Stromal cell of bone marrow (primary cell): ENCODE results near the gene MZT2A.
"Not testable (repeated sequence)": the region's sequence is repeated elsewhere in the genome, so short reads cannot be mapped to it uniquely, and the experiment has no call there.

Source experiments
- DNase-seq: peaks from one replicate; pipeline ENCODE4 v3.0.0-alpha.2; 2012; ENCODE audit warnings: low read depth

The MZT2A gene

GRCh38 chr2:131492015-131492417 lies at the start of gene MZT2A:
Gene MZT2A, minus strand, starts transcription at chr2:131492397. Its CDS starts 21 bp downstream, at chr2:131492376.
- not testable (repeated sequence) for DNase-seq

- not testable (repeated sequence) for DNase-seq
Measured at GRCh38 chr2:131538856-131539255, 46.7 kb upstream of the MZT2A start.

- DNase-seq, result not testable (repeated sequence)
Measured at GRCh38 chr2:131536841-131537240, 44.6 kb upstream of the MZT2A start.

- DNase-seq, result not testable (repeated sequence)
Measured at GRCh38 chr2:131535951-131536826, 44.0 kb upstream of the MZT2A start.

- DNase-seq, result no peak
Measured at GRCh38 chr2:131535526-131535925, 43.3 kb upstream of the MZT2A start.

- DNase-seq, result not testable (repeated sequence)
Measured at GRCh38 chr2:131534965-131535364, 42.8 kb upstream of the MZT2A start.

- not testable (repeated sequence) for DNase-seq
Measured at GRCh38 chr2:131534317-131534672, 42.1 kb upstream of the MZT2A start.

GRCh38 chr2:131533609-131534316 lies 41.6 kb upstream of the MZT2A start:
- DNase-seq, result not testable (repeated sequence)

- not testable (repeated sequence) for DNase-seq
Measured at GRCh38 chr2:131532723-131533608, 40.8 kb upstream of the MZT2A start.

GRCh38 chr2:131531547-131532185 lies 39.5 kb upstream of the MZT2A start:
- DNase-seq, result not testable (repeated sequence)

- not testable (repeated sequence) for DNase-seq
Measured at GRCh38 chr2:131530626-131531344, 38.6 kb upstream of the MZT2A start.

GRCh38 chr2:131529864-131530445 lies 37.8 kb upstream of the MZT2A start:
- not testable (repeated sequence) for DNase-seq

- not testable (repeated sequence) for DNase-seq
Measured at GRCh38 chr2:131528981-131529863, 37.0 kb upstream of the MZT2A start.

GRCh38 chr2:131527131-131528001 lies 35.2 kb upstream of the MZT2A start, which contains the start of gene CCDC74A:
Gene CCDC74A, plus strand, starts transcription at chr2:131527888. Its CDS starts 83 bp downstream, at chr2:131527971.
- DNase-seq, result peak; percentile 33

GRCh38 chr2:131525256-131525655 lies 33.1 kb upstream of the MZT2A start:
- DNase-seq, result not testable (repeated sequence)

- no peak for DNase-seq
Measured at GRCh38 chr2:131521961-131522781, 30.0 kb upstream of the MZT2A start.

GRCh38 chr2:131521524-131521923 lies 29.3 kb upstream of the MZT2A start:
- DNase-seq, result not testable (repeated sequence)
